HG03439 (cell line): ENCODE data around the gene ST6GAL2.

Source experiments
- ATAC-seq: cut with Tn5 transposase; IDR thresholded peaks from one replicate; pipeline ENCODE4 v1.9.1; 2021; ENCODE audit warnings: mild to moderate bottlenecking, moderate library complexity; ENCODE audit not compliant: unreplicated experiment

The ST6GAL2 gene

DNA sequence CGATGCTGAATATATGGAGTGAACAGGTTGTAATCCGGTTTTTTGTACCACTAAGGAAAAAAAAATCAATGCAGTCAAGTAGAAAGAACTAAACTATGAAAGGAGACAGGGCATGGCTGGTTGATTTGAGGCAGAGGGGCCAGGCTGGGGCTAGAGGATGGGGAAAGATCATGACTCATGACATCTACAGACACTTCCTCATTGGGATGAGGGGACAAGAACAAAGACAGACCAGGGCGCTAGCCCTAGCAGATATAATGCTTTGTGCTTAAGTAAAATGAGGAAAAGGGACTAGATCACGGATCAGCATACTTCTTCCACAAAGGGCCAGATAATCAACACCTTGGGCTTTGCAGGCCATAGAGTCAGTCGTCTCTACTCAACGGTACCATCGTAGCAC lies 55.8 kb downstream of the ST6GAL2 start:
- ATAC-seq: no peak

DNA sequence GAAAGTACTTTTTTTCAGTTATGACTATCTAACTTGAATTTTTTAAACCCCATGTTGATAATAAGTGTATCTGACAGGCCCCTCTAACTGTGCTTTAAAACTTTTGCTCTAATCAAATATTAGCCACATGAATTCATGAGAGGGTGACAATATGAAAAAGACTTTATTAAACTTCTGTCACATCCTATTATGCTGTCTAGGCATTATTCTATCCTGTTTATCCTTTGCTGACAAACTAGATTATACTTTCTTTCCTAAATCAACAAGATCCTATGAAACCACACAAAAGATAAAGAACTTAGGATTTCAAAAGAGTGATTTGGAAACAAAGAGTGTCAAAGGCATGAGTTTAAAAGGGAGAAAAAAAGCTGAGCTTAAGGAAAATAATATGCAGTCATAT lies 57.8 kb downstream of the ST6GAL2 start:
- ATAC-seq: no peak

DNA sequence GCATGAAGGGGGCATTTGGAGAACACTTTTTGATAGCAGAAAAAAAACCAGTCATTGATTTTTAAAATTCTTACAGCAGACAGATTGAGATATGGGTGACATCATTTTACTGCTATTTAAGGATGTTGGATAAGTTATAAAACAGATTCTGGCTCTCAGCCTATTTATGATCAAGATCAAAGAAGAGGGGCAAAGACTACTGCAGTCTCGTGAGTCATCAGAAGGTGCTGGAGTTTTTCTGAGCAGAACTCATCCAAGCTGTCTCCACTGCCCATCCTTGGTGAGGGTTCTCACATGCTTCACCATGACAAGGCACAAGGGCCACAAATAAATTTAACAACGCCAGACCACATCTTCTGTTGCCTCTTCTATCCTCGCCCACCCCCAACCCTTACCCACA lies 58.8 kb downstream of the ST6GAL2 start:
- no peak for ATAC-seq

DNA sequence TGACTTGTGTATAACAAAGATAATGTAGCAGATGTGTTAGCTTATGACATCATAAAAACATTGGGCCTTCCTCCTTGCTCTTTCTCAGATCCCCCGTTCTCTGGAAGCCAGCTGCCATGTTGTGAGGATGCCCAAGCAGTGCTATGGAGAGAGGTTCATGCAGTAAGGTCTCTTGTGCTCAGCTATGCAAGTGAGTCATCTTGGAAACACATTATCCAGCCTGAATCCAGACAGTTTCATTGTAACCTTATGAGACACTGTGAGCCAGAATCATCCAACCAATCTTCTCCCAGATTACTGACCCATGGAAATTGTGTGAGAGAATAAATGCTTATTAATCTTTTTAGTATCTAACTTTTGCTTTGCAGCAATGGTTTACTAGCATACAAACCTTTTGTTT lies 60.8 kb downstream of the ST6GAL2 start:
- no peak for ATAC-seq

DNA sequence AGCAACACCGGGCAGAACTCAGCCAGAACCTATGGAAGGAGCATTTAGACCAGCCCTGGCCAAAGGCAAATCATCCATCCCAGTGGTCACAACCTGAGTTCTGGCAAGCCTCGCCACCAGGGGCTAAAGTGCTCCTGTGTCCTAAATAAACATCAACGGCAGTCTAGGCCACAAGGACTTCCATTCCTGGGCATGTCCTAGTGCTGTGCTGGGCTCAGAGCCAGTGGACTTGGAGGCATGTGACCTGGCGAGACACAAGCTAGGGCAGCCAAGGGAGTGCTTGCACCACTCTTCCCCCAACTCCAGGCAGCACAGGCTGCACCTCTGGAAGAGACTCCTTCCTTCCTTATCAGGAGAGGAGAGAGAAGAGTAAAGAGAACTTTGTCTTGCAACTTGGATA lies 69.0 kb downstream of the ST6GAL2 start:
- ATAC-seq: no peak

DNA sequence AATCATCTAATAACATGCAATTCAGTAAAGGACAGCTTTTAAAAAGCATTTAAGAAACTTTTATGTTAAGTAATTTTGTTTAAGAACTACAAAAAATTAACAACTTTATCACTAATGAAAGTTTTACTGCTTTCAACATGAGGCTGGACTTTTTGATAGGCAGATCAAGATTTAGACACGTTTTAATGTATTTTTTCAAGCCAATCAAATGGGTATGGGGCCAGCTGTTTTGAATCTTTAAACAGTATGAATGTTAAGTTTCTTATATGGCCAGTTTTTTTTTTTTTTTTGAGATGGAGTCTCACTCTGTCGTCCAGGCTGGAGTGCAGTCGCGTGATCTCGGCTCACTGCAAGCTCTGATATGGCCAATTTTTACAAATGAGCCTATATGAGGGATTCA lies 73.1 kb downstream of the ST6GAL2 start:
- no peak for ATAC-seq

DNA sequence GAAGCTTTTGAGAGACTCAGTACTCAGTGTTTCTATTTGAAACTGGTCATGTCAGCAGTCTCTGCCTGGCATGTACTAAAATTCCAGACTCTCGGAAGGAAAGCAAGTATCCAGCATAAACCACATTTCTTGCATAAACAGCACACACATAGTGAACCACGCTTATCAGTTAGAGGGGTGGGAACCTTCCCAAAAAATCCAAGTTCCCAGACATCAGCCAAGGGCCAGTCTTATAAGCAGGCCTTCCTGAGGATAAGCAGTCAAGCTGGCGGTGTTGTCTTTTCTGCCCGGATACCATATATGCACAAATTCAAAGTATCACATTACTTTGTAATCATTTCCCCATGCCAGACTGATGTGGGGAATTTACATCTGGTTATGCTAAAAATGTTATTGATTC lies 73.6 kb downstream of the ST6GAL2 start:
- ATAC-seq: no peak

DNA sequence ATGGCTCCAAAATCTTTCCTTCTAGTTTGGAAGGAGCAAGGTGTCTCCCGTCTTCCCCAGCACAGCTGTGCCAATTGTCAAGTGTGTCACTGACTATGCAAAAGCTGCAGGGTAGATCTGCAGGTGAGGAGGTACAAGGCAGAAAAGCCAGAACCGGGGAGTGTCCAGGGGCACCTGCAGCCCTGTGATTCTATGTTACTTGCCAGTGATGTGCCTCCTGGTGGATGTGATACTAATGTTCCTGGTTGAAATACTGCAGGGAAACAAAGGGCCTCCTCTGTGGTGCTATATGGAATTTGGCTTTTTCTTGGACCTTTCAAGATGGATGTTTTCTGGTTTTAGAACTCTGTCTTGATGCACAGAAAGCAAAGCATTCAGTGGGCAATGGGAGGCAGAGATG lies 80.3 kb downstream of the ST6GAL2 start:
- no peak for ATAC-seq

DNA sequence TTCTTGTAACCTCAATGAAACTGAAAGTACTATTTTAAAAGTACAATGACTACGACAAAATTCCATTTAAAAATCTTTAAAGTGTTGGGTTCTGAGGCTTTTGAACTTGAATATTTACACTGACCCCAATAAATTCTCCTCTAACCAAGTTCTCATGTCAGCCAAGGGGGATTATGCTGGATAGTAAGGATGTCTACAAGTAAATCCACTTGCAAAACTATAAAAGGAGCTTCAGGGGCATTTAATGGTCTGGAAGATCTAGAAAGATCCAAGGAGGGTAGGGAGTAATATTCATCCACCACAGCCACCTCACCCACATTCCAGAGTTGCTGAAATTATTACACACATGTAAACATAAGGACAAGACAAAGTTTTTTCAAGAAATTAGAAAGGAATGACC lies 81.8 kb downstream of the ST6GAL2 start:
- no peak for ATAC-seq

DNA sequence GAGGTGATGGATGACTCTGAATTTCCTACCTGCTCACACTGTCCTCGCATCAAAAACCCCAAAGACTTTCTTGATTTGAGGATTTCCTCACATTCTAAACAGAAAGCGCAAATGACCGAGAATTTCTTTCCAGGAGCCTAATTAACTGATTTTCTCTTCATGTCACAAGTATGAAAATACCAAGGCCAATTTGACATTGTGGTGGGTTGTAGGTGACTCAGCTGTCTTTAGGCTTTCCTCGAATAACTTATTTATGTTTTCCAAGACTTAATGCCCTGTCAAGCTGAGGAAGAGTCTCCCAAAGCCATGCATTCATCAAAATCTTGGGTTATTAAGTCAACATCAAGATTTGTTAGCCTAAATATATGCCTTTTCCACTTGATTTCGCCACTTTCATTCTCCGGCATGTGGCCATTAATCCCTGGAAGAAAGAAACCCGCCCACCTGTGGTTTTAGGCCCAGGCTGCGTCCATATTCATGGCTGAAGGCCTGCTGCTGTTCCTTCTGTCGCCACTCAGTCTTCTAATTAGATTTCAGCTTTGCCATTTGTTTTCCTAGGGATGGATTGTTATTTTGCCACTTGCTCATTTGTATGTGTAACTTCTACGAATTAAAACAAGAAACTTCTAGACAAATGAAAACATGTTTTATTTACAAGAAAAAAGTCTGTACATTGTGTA lies 84.9 kb downstream of the ST6GAL2 start:
- ATAC-seq: no peak

DNA sequence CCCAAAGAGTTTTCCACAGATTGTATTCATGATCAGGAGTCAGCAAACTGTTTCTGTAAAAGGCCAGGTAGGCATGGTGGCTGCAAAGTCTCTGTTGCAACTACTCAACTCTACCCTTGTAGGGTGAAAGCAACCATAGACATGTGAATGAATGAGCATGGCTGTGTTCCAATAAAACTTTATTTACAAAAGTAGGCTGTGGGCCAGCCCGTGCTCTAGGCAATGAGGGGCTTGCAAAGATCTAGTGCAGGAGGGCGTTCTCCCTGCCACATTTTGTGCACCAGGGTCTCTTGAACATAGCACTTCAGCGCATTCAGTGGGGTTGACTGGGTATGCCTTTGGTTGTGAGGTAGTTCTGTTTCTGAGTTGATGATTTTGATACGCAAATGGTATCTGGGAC lies 85.8 kb downstream of the ST6GAL2 start:
- no peak for ATAC-seq

DNA sequence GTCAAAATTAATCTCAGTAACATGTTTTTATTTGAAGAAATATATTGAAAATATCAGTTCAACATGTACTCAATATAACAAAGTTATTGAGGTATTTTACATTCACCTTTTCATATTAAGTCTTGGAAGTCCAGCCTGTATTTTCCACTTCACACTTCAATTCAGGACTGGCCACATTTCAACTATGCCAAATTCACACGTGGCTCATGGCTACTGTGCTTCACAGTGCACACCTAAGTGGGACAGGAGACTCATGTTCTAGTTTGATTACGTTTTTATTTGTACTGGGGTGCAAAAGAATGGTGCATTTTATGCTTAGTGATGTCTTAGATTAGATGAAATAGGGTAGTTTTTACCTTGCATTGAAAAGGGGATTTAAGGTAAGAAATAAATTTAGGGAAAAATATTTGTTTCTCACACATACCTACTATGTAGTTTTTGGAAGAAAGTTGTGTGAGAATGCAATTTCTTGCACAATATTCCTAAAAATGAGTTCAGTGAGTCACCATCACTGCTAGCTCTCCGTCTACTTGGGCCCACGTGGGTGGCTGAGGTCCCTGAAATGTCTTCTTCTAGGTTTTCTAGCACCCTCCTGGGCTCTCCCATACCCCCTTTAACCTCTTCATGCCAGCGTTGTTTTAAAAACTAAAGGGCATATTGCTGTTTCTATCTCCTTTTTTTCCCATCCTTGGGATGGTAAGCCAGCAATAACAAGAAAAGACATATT lies 87.0 kb downstream of the ST6GAL2 start:
- ATAC-seq: no peak

DNA sequence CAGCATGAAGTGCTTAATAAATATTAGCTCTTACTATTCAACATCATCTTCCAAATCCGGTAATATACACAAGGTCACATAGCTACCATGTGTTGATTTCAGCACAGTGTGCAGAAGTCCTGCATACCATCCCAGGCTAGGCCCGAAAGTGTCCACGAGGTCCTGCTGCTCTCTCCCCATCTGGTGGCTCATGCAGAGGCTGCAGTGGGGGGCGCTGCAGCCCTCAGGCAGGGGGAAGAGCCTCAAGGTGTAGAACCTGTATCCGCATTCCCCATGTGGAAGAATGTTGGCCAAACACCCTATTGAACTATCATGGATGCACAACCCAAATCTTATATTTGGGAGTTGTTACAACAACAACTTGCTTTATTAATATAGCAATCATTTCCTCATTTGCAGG lies 88.5 kb downstream of the ST6GAL2 start:
- no peak for ATAC-seq

DNA sequence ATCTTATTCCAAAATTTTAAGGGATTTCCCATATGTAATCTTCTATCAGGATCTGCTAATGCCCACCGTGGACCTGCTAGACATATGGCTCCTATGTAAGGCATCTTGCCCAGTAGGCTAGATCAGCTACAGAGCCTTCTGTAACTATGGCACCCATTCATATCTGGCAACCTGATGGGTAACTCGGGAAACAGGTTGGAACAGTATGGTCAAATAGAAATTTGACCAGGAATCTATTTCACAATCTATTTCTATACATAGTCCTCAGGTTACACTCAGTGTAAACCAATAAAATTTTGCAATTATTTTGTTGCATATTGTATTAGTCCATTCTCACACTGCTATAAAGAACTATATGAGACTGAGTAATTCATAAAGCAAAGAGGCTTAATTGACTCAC lies 93.3 kb downstream of the ST6GAL2 start:
- no peak for ATAC-seq

DNA sequence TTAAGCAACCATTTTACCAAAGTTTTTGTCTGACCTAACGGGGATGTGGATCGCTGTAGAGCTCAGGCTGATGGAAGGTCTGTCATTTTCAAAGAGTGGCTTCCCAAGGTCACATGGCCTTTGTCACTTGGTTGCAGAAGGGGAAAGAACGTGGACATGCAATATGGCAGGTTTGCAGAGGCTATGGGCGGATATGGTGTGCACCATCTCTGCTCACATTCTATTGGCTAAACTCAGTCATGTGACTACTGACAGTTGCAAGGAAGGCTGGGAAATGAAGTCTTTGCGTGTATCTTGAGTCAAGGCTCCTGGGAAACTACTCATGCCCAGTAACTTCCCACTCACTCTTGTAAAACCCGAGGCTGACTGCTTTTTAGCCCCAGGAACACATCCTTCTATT lies 96.8 kb downstream of the ST6GAL2 start:
- ATAC-seq: no peak

DNA sequence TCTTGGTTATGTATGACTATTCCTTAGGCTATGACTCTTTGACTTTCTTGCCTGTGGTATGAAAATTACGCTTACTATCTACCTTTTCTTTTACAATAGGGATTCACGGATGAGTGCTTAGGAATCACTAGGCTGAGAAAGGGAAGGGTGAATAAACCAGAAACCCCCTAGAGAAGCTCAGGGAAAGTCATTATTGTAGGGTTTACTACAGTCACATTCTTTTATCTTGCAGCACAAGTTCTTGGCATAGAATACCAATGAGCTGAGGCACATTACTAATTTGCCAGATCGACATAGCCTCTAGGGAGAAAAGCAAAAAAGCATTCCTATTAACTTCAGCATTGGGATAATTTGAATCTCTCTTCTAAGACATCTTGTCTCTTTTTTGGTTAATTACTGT lies 103.3 kb downstream of the ST6GAL2 start:
- no peak for ATAC-seq

DNA sequence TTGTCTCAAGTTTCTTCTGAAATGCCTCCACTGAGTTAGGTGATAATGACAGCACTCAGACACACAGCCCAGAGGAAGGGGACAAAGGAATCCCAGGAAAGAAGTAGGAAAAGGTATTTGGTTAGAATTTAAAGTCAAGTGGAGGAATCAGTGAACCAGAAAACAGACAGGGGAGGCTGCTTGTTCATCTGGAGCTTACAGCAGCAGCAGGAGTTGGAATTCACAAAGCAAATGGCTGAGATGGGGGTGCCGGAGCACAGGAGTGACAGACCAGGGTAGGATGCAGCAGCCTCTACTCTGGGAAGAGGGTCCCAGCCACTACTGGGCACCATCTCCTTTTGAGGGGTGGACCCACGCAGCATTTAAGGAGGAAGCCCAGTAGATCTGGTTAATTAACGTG lies 104.8 kb downstream of the ST6GAL2 start:
- no peak for ATAC-seq

DNA sequence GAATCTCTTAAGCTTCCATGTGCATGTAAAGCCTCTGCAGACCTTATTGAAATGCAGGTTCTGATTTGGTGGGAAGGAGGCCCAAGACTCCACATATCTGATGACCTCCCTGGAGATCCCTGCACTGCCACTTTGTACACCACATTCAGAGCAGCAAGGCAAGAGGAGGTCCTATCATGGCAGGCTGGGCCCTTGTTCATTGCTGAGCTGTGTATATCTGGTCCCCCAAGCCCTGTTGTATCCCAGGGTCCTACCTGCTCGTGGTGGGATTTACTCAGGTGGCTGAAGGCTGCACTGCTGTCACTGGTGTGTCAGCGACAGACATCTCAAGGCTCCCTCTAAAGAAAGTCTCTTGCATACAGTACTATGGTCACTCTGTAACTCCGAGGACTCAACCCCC lies 114.2 kb downstream of the ST6GAL2 start:
- ATAC-seq: no peak

DNA sequence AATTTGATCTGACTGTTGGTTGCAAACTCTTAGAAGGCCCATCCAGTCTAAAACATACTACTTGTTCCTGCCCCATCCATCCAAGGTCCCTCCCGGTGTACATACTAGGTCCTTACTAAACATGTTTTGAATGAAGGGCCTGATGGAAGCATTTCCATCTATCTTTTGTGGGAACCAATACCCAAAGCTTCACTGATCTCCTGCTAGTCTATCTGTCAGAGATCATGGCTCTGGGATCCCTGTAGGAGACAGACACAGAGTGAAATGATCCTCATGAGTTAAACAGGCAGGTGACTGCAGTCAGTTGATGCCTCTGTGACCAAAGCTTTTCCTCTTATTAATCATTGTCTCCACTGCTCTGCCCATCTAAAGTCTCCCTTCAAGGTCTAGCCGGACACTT lies 115.0 kb downstream of the ST6GAL2 start:
- ATAC-seq: no peak

DNA sequence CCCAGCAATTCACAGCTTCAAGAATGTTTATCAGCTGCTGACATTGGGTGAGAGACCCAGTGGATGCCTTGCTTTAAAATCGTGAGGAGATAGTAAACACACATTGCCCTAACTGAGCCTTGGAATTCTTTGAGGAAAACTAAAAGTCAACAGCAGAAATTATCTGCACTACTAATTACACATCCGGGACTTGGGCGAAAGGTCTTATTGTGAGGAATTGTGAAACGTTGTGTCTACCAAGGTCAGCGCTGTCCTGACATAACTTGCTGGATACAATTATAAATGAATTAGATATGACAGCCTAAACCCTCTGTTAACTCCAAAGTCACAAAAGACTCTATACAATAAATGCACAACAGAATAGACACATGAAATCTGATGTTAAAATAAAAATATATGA lies 121.4 kb downstream of the ST6GAL2 start:
- no peak for ATAC-seq

DNA sequence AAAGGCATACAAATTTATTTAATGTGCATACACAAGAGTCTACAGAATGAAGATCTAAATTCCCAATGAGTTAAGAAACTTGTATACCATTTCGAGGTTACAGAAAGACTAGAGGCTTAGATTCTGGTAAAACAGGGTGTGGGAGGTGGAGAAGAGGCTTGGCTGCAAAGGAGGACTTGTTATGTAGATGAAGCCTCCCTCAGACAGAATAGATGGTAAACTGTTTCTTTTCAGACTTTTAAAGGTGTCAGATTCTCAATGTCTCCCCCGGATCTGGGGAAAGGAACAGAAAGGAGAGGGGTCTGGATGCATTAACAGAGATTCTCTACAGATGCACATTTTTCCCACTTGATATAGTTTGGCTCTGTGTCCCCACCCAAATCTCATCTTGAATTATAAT lies 126.0 kb downstream of the ST6GAL2 start:
- ATAC-seq: no peak

DNA sequence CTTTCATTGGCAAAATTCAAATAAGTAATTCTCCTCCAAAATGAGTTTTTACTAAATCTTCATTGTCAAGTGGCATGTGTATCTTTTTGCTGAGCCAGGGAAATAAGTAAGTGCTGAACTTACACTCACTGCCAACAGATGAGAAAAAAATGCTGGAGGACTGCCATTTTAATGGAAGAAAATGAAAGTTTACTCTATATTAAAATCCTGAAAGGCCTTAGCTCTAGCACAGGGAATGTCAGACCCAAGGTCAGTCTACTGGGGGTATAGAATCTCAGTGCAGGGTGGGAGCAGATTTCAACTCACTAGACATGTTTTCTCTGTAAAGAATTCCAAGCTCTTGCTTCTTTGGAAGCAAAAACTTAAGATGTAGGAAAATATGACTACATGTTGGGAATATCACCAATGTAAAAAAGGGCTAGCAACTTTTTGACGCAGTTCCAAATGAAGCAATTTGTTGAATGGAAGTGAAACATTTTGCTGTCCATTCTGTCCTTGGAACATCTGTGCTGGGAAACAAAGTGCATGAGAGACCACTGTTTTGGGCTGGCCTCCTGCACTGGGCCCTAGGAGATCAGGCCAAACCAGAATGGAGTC lies 127.0 kb downstream of the ST6GAL2 start:
- no peak for ATAC-seq
